Large intestine (tissue), 3 donors: ENCODE data around the gene PHF19. TPM values are rescaled to one million over a fixed set of nuclear protein-coding genes. Genes with fewer than 3 reads are reported as not detected.

Experiments used
- DNase-seq, 2 donors: peaks; one replicate each; pipeline versions ENCODE4 v3.0.0 to v3.0.0-alpha.2; 2013
- H3K27ac ChIP-seq: one replicate; pipeline ENCODE4 v1.5.1; 2013; ENCODE audit warnings: low read length
- H3K27me3 ChIP-seq: 2 replicates; pipeline ENCODE4 v1.6.1; 2013; ENCODE audit warnings: low read length; ENCODE audit not compliant: control insufficient read depth, insufficient read depth
- H3K36me3 ChIP-seq: 2 replicates; pipeline ENCODE4 v1.6.1; 2013; ENCODE audit warnings: low read length; ENCODE audit not compliant: control insufficient read depth, insufficient read depth
- H3K4me1 ChIP-seq: one replicate; pipeline ENCODE4 v1.6.1; 2013; ENCODE audit warnings: low read length; ENCODE audit not compliant: control insufficient read depth, insufficient read depth
- H3K4me3 ChIP-seq: one replicate; pipeline ENCODE4 v1.5.1; 2013; ENCODE audit warnings: low read length
- H3K9me3 ChIP-seq: one replicate; pipeline ENCODE4 v1.6.1; 2013; ENCODE audit warnings: mild to moderate bottlenecking, low read depth, low read length, moderate library complexity; ENCODE audit not compliant: control insufficient read depth
- WGBS: methylation state at CpG from one replicate; pipeline ENCODE4 v1.1.5; 2013; ENCODE audit warnings: low lambda C conversion rate; ENCODE audit not compliant: insufficient coverage; 5-methylcytosine and 5-hydroxymethylcytosine counted together
- polyA plus RNA-seq: library from polyadenylated mRNA; unstranded; fragments of 120-200 nt; gene quantifications from one replicate; pipeline ENCODE4 v1.2.1, GENCODE V29; 2013

The PHF19 gene
- polyA plus RNA-seq, 1 donor, result 40.2 TPM

GRCh38 chr9:120851449-120851848, 25.5 kb downstream of the PHF19 start:
- no CpG with 5 or more reads among the region's 1 CpG for WGBS
- Histone ChIP-seq H3K9me3 (no peaks in the 10 kb centered on the region), H3K27me3 (no peaks in the 10 kb centered on the region), H3K36me3 (peaks cover 55% of the 10 kb centered on the region), H3K4me3 (no peak overlapping the region), H3K4me1 (no peaks in the 10 kb centered on the region), H3K27ac (no peak overlapping the region)
- no peak for DNase-seq

- WGBS, result 100% methylated on average over 1 of the region's 3 CpGs
- no peak overlapping the region for H3K27ac ChIP-seq
- H3K9me3 ChIP-seq, result no peaks in the 10 kb centered on the region
- no peak overlapping the region for H3K4me3 ChIP-seq
- no peak for DNase-seq
- peaks cover 58% of the 10 kb centered on the region for H3K36me3 ChIP-seq
- H3K27me3 ChIP-seq, result no peaks in the 10 kb centered on the region
- no peaks in the 10 kb centered on the region for H3K4me1 ChIP-seq
Observed at GRCh38 chr9:120850315-120850714, 26.7 kb downstream of the PHF19 start.

GRCh38 chr9:120846906-120847305, 30.1 kb downstream of the PHF19 start:
- Histone ChIP-seq H3K36me3 (peaks cover 50% of the 10 kb centered on the region), H3K27ac (no peak overlapping the region), H3K4me1 (peaks cover 8% of the 10 kb centered on the region), H3K4me3 (no peak overlapping the region), H3K27me3 (no peaks in the 10 kb centered on the region), H3K9me3 (no peaks in the 10 kb centered on the region)
- no peak for DNase-seq
- no CpG with 5 or more reads among the region's 1 CpG for WGBS

- peaks cover 8% of the 10 kb centered on the region for H3K4me1 ChIP-seq
- WGBS, result 100% methylated on average over 1 of the region's 3 CpGs
- H3K27ac ChIP-seq, result no peak overlapping the region
- H3K4me3 ChIP-seq, result no peak overlapping the region
- H3K9me3 ChIP-seq, result no peaks in the 10 kb centered on the region
- H3K27me3 ChIP-seq, result no peaks in the 10 kb centered on the region
- H3K36me3 ChIP-seq, result peaks cover 45% of the 10 kb centered on the region
- no peak for DNase-seq
Observed at GRCh38 chr9:120846251-120846889, 30.6 kb downstream of the PHF19 start.

GRCh38 chr9:120845255-120845654, 31.7 kb downstream of the PHF19 start:
- H3K4me3 ChIP-seq, result no peak overlapping the region
- H3K27me3 ChIP-seq, result no peaks in the 10 kb centered on the region
- no peak overlapping the region for H3K27ac ChIP-seq
- peaks cover 35% of the 10 kb centered on the region for H3K36me3 ChIP-seq
- no peaks in the 10 kb centered on the region for H3K9me3 ChIP-seq
- no peak for DNase-seq
- peaks cover 8% of the 10 kb centered on the region for H3K4me1 ChIP-seq

GRCh38 chr9:120842685-120843485, 34.1 kb downstream of the PHF19 start, which contains the start of gene PSMD5:
TSS of gene PSMD5 (minus strand) at chr9:120842922. CDS start at chr9:120842909, 13 bp downstream.
- Histone ChIP-seq H3K36me3 (peaks cover 27% of the 10 kb centered on the region), H3K9me3 (no peaks in the 10 kb centered on the region), H3K27me3 (no peaks in the 10 kb centered on the region), H3K4me1 (peaks cover 8% of the 10 kb centered on the region), H3K4me3 (peak within 1 kb of the TSS; percentile 63), H3K27ac (peak within 1 kb of the TSS; percentile 99)
- whole genome bisulfite sequencing, result no CpG with 5 or more reads among the region's 62 CpGs
- peak; percentile 95 to 99 for DNase-seq

GRCh38 chr9:120841930-120842684, 34.9 kb downstream of the PHF19 start:
- Histone ChIP-seq H3K9me3 (no peaks in the 10 kb centered on the region), H3K4me1 (peaks cover 8% of the 10 kb centered on the region), H3K27ac (peak overlapping the region; percentile 99), H3K36me3 (peaks cover 24% of the 10 kb centered on the region), H3K27me3 (no peaks in the 10 kb centered on the region), H3K4me3 (peak overlapping the region; percentile 63)
- DNase-seq, result no peak
- 41% methylated on average over 6 of the region's 18 CpGs for whole genome bisulfite sequencing

- H3K36me3 ChIP-seq, result peaks cover 20% of the 10 kb centered on the region
- no peak for DNase-seq
- no peaks in the 10 kb centered on the region for H3K9me3 ChIP-seq
- WGBS, result 79% methylated on average over 2 of the region's 2 CpGs
- no peaks in the 10 kb centered on the region for H3K27me3 ChIP-seq
- H3K4me3 ChIP-seq, result no peak overlapping the region
- no peak overlapping the region for H3K27ac ChIP-seq
- H3K4me1 ChIP-seq, result peaks cover 7% of the 10 kb centered on the region
Observed at GRCh38 chr9:120839146-120839545, 37.8 kb downstream of the PHF19 start.

GRCh38 chr9:120837921-120838320, 39.1 kb downstream of the PHF19 start:
- Histone ChIP-seq H3K4me1 (no peaks in the 10 kb centered on the region), H3K36me3 (peaks cover 25% of the 10 kb centered on the region), H3K27ac (no peak overlapping the region), H3K9me3 (no peaks in the 10 kb centered on the region), H3K4me3 (no peak overlapping the region), H3K27me3 (no peaks in the 10 kb centered on the region)
- WGBS, result 87% methylated on average over 2 of the region's 3 CpGs
- no peak for DNase-seq

GRCh38 chr9:120833325-120833724, 43.7 kb downstream of the PHF19 start:
- Histone ChIP-seq H3K4me1 (no peaks in the 10 kb centered on the region), H3K36me3 (peaks cover 53% of the 10 kb centered on the region), H3K9me3 (no peaks in the 10 kb centered on the region), H3K27me3 (no peaks in the 10 kb centered on the region), H3K27ac (no peak overlapping the region), H3K4me3 (no peak overlapping the region)
- WGBS, result no CpG with 5 or more reads among the region's 7 CpGs
- DNase-seq, result no peak
